Right ventricle myocardium inferior (tissue), 1 donor: ENCODE results near the gene SYNGR3. TPM values are rescaled to one million over a fixed set of nuclear protein-coding genes. Genes with fewer than 3 reads are reported as not detected.

Experiments used
- ATAC-seq: fragments of 200-7000 bp; cut with Tn5 transposase; one replicate; pipeline ENCODE4 v1.9.1; 2020; ENCODE audit warnings: mild to moderate bottlenecking, moderate library complexity
- DNase-seq: peaks from one replicate; pipeline ENCODE4 v3.0.0; 2021; ENCODE audit errors: missing footprints
- intact Hi-C: fragments of 100-400 bp; cut with DNase I; formaldehyde crosslinking; loops from one replicate; pipeline ENCODE4 v1.11.0; 2022
- total RNA-seq: library from RNA; stranded (reverse); fragmentation: NEBNext Ultra II Directional; extraction: Animal tissue kit (Norgen Biotek cat#: 25700); gene quantifications from one replicate; pipeline ENCODE4 v1.2.1, GENCODE V29; 2021
- donor health status: DM: no; HTN: yes; CAD: no; lungs with severe emphysema.

The SYNGR3 gene
- total RNA-seq, 1 donor from 2014 or later, result 0.62 TPM

DNA sequence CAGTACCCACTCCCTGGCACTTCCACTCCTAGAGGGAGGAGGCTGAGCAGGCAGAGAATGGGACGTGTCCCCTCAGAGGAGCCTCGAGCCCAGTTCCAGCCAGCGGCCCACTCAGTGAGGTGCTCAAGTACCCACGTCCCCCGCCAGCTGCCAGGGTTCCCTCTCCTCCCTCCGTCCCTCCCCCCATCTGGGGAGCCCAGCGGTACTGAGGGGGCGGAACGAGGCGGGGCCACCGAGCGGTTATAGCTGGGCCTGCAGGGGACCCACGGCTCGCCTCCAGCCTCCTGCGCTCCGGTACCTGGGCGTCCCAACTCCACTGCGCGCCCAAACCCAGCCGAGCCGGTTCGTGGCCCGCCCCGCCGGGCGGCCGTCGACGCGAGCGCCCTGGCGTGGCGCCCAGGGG lies 29.7 kb downstream of the SYNGR3 start, which contains the start of gene NPW:
NPW (plus strand) TSS at position 268 of the 403 bp plus-strand sequence.
- intact Hi-C loops, result no loop called here
- DNase-seq, result no peak
- no peak for ATAC-seq

DNA sequence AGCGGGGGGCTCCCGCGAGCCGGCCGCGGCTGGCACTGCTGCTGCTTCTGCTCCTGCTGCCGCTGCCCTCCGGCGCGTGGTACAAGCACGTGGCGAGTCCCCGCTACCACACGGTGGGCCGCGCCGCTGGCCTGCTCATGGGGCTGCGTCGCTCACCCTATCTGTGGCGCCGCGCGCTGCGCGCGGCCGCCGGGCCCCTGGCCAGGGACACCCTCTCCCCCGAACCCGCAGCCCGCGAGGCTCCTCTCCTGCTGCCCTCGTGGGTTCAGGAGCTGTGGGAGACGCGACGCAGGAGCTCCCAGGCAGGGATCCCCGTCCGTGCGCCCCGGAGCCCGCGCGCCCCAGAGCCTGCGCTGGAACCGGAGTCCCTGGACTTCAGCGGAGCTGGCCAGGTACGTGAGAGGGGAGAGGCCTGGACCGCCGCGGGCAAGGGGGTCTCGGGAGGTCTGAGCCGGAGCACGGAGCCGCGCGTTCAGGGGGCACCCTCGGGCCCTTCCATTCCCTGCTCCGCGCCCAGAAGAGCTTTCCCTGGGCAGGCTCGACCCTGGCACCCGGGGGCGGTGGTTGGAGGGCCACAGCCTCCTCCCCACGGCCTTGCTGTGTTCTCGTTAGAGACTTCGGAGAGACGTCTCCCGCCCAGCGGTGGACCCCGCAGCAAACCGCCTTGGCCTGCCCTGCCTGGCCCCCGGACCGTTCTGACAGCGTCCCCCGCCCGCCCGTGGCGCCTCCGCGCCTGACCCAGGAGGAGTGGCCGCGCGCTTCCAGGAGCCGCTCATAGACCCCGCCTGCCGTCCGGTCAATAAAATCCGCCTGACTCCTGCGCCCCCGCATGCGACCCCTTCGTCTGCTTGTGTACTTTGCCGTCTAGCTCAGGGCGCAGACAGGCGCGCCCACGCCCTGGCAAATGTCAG lies 30.4 kb downstream of the SYNGR3 start:
- intact Hi-C loops, result no loop called here
- no peak for ATAC-seq
- no peak for DNase-seq

DNA sequence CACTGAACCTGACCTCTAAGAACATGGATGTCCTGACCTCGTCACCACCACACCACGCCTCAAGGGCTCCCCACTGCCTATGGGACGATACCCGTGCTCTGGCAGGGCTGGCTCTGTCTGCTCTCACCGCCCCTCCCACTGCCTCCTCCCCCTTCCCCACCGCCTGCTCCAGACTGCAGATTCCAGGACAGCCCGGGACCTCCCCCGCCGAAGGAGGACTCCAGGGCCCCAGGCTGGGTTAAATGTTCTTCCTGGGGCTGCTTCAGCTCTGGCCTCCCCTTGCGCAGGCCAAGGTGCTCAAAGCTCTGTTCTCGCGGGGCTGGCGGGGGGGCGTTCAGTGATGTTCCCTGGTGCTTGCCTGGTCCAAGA lies 32.9 kb downstream of the SYNGR3 start:
- DNase-seq (no peak), ATAC-seq (peak; percentile 4)
- intact Hi-C loops, result loop anchor here (1.0 kb wide), 2 partner anchors 34 to 118 kb away; no protein-coding TSS in a partner anchor

DNA sequence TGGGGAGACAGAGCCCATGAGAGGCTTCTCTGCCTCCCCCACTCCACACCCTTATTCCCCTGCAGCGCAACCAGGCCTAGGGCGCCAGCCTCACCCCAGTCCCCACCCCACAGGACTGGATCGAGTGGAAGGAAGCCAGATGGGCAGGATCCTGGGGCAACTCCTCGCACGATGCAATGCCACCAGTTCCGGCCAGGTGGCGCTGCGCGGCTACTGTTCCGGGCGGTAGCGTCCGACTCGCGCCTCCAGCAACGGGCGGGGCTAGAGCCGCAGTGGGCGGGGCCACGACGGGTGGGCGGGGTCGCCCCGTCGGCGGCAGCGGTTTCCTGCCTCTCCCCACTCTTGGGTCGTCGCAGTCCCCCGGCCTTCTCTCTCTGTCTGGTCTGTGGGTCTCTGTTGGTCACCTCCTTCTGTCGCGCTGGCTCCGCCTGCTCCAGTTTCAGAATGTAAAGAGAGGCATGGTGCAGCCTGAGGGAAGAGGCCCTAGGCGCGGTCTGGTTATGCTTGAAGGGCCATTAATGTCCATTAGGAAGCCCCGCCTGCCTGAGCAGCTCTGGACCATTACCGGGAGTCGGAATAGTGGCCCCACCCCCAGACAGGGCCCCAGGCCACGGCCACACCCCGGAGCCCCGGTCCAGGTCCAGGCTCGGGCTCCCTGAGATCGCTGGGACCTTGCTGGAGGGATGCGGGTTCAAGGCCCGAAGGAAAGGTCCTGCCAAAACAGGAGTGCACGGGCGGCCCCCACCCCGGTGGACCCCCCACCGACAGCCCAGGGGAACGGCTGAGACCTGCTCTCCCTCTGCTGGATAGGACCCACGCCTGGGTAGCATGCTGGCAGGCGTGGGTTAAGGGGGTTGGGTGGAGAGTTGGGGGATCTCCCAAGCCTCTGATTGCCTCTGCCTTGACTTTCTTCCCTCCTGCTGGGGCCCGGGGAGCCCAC lies 33.6 kb downstream of the SYNGR3 start:
- intact Hi-C loops, result loop anchor here (1.0 kb wide), 2 partner anchors 33 to 117 kb away; no protein-coding TSS in a partner anchor
- ATAC-seq, result peak; percentile 91
- DNase-seq, result peak; percentile 98

DNA sequence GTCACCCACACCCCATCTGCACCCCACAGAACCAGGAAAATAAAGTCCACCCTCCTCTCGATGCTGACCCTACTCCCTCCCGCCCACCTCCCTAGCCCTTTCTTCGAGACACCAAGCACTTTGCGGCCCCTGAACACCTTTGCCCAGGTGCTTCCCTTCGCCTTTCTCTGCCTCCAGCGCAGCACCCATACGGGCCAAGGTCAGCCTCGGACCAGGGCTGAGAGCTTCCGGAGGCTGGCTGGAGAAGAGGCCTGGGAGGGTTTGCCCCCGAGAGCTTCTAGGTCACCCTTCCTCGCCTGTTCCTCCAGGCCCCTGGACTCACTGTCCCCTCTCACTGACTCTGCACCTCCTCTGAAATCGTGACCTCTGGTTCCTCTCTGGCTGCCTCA lies 34.3 kb downstream of the SYNGR3 start:
- ATAC-seq (no peak), DNase-seq (no peak)
- intact Hi-C loops, result no loop called here

DNA sequence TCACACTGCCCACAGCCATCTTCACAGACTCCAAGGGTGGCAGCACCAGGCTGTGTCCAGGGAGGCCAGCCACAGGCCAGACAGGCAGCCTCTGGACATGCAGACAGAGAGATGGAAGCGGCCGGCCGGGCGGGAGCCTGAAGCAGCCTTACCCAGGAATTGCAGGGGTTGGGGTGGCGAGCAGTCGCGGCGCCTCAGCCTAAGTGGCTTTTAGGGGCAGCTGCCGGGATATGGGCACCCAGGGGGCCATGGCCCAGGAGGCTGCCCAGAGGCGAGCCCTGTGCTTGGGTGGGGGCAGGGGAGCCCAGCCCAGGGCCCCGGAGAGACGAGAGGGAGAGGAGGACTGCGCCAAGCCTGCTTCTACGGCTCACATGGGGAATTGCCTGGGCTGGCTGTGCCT lies 35.5 kb downstream of the SYNGR3 start:
- intact Hi-C loops, result no loop called here
- ATAC-seq, result no peak
- no peak for DNase-seq

DNA sequence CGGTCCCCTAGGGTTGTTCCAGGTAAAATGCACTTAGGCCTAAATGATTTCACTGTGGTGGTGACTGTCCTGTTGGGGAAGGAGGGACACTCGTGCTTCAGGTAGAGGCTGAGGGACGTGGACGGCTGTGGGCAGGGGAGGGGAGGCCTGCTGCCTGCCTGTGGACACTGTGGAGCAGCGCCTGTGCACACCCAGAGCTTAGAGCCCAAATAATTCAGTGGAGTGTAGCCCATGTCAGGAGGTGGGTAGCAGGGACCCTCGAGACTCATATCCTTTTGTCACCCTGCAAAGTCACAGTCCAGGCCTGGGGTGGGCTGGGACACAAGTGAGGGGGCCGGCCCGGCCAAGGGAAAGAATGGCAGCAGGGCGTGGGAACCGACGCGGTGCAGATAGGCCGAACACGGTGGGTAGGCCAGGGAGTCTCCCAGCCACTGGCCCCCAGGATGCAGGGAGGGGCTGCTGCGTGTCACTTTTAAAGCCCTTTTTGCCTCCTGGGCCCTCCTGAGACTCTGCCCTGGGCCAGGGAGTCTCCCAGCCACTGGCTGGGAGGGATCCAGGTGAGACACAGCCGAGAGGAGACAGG lies 36.2 kb downstream of the SYNGR3 start:
- intact Hi-C loops, result no loop called here
- no peak for ATAC-seq
- DNase-seq, result no peak

DNA sequence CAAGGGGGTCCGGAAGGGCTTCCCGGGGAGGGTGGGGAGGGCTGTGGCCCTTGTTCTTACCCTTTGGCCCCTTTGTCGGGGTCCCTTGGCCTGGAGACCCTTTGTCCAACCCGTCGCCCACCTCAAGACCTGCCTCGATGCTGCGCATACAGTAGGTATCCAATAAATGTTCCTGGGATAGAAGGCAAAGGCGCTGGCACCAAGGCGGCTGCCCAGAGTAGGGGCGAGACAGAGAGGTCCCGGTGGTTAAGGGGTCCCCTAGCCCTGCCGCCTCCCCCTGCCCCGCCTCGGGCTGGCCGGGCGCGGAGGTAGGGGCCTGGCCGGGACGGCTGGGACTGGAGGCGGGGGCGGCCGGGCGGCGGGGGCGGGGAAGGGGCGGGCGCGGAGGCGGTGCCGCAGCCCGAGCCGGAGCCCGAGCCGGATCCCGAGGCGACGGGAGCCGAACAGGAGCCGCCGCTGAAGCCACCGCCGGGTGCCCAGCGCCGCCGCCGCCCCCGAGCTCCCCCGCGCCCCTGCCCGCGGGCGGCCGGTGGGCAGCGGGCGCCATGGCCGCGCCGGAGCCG lies 36.8 kb downstream of the SYNGR3 start, which contains the start of gene NHERF2:
NHERF2 (plus strand) TSS at position 442 of the 563 bp plus-strand sequence; CDS start at position 546, 104 bp downstream.
- ATAC-seq (peak; percentile 35), DNase-seq (no peak)
- intact Hi-C loops, result no loop called here

DNA sequence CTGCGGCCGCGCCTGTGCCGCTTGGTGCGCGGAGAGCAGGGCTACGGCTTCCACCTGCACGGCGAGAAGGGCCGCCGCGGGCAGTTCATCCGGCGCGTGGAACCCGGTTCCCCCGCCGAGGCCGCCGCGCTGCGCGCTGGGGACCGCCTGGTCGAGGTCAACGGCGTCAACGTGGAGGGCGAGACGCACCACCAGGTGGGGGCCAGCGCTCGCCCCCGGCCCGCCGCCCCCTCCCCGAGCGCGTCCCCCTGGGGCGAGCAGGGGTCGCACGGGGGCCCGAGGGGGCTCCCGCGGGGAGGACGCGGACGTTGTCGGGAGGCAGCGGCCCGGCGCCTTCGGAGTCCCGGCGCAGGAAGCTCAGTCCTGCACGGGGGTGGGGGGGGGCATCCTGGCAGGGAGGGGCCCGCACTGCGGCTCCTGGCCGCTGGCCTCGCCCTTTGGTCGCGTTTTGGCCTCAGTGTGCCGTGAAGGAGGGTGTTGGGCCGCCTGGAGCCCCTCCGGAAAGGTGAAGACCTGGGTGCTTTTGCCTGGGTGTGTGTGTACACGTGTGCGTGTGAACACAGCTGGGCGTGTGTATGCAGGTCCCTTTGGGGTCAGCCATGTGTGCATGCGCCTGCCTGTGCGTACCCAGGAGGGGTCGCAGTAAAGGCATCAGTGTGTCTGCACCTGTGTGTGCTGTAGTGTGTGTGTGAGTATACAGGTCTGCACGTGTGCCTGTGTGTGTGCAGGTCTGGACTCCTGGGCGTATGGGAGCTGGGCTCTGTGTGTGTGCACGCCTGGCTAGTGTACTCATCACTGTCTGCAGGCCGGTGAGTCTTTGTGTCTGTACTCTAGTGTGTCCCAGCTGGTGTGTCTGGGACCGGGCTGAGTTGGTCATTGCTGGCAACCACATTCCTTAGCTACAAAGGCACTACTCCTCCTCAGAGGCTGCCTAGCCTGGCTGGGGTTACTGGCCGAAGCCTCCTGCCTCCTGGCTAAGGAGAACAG lies 37.5 kb downstream of the SYNGR3 start:
- no peak for DNase-seq
- intact Hi-C loops, result no loop called here
- ATAC-seq, result no peak

DNA sequence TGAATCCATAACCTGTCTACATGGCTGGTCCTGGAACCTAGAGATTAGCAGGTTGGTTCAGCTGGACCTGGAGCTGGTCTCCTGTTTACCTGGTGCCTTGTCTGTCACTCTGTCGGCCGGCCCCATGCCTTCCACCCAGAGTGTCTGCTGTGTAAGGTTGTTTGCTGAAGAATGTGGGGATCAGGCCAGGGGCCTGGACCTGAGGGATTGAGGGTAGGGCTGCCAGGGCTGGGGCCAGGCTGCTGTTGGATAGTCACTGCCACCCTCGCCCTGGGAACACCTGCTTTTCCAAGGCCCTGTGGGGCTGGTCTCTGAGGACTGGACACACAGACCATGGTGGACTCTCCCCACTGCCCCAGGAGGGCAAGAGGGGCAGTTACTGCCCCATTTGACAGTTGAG lies 38.4 kb downstream of the SYNGR3 start:
- intact Hi-C loops, result no loop called here
- DNase-seq (no peak), ATAC-seq (no peak)

DNA sequence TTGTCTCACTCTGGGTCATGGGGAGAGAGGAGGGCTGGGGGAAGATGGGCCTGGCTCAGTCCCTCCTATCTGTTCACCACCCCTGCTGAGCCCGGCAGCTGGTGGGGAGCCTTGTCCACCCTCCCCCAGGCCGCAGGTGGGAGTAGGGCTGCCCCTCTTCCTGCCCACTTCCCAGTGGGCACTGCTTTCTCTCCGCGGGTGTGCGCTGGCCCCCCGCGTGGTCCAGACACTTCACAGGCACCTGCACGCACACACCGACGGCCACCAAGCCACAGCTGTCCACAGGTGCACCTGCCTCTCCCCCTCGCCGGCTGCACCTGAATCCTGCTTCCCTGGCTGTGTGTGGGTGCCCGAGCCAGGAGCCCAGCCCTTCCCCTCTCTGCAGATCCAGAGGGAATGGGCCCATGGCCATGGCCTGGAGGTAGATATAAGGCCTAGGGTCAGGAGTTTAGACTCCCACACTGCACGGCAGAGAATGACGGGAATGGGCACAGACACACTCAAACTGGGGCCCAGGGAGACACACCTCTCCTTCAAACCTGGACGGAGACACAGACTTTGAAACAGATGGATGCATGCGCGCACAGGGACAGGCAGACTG lies 39.0 kb downstream of the SYNGR3 start:
- intact Hi-C loops, result no loop called here
- ATAC-seq, result no peak

DNA sequence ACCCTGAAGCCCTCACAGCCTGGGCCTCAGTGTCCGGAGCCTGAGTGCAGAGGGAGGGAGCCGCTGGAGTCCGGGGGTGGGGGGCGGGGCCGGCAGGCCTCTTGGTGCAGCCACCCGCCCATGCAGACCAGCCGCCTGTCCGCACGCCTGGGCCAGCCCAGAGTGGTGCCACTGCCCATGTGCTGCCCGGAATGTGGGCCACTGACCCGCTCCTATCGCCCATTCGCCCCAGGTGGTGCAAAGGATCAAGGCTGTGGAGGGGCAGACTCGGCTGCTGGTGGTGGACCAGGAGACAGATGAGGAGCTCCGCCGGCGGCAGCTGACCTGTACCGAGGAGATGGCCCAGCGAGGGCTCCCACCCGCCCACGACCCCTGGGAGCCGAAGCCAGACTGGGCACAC lies 39.6 kb downstream of the SYNGR3 start:
- intact Hi-C loops, result no loop called here

More for the DNA sequence above, 39.0 kb downstream of the SYNGR3 start:
- DNase-seq, result no peak

DNA sequence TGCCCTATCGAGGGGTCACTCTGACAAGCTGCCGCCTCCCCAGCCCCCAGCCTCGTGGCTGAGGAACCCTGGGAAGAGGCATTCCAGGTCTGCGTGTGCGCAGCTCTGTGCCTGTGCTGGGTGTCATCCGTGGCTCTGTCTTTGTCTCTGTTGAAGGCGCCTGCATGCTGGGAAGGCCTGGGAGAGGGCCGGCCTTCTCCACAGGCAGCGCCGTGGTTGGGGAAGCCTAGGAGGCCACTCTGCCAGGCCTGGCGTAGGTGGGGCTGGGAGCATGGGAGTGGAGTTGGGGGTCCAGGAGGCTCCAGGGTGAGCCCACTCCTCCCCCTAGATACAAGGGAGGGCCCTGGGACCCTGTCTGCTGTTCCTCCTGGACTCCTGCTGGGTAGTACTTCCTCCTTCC lies 40.3 kb downstream of the SYNGR3 start:
- intact Hi-C loops, result no loop called here
- ATAC-seq (no peak), DNase-seq (no peak)

More for the DNA sequence above, 39.6 kb downstream of the SYNGR3 start:
- ATAC-seq (no peak), DNase-seq (no peak)

DNA sequence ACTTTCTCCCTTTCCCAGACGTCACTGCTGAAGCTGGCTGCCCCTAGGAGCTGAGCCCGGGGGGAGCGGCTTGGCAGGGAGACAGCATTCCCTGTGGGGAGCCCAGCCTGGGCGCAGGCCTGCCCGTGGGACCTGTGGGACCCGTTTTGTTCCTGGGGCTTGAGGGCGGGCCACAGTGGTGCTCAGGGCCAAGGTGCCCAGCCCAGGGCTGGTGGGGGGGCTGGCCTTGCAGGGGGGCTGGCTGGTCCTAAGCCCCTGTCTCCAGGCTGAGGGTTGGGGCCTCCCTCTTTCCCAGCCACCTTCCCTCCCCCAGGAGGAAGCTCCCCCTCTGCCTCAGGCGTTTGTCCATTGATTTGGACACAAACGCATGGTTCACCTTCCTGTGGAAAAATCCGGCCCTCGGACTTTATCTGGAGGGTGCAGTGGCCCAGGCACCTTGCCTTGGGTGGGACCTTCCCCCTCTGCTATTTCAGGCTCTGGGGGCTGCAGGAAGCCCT lies 41.4 kb downstream of the SYNGR3 start:
- intact Hi-C loops, result no loop called here
- DNase-seq, result no peak
- peak; percentile 1 for ATAC-seq

DNA sequence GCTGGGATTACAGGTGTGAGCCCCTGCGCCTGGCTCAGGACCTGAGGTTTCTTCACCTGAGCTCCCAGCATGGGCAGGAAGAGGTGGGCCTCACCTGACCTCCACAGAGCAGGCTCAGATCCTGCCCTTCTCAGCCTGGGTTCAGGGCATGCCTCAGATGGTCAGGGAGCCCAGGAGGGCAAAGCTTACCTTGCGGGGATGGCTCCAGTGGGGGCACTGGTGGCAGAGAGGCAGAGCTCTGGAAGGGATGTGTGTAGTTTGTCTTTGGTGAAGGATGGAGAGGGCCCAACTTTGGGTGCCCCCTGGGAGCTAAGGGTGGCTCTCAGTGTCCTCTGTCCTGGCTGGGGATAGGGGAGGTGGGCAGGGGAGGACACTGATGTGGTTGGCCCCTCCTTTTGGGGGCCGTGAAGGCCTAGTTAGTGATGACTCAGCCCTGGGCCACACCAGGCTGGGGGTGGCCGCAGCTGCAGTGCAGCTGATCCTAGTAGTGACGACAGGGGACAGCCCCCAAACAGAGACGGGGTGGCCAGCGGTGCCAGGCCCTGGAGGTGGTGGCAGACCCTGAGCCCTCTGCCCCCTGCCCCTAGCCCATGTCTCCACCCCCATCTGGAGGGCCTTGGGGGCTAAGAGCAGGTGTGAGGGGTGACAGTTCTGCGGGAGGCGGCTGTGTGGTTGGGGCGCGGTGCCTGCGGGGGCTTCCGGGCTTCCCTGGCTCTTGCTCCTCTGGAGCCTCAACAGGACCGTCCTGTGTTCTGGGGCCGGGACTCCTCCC lies 42.7 kb downstream of the SYNGR3 start:
- ATAC-seq (peak; percentile 26), DNase-seq (no peak)
- intact Hi-C loops, result loop anchor here (2.0 kb wide), 1 partner anchor 14 kb away; the partner anchor contains the start of genes NTHL1 and TSC2
